ENCODE results near the gene STK10.

- TF ChIP-seq CTCF (conservative IDR thresholded peaks at IDR 0.05; ENCODE audit: low read length) (no peak), EZH2phosphoT487 (IDR thresholded peaks at IDR 0.05; ENCODE audit: borderline replicate concordance) (no peak)
These were observed 95.9 kb downstream of the STK10 start for GRCh38 chr5:172091956-172092732.
